ENCODE results near the gene ZMYND8.
"Not testable (repeated sequence)": the region's sequence is repeated elsewhere in the genome, so short reads cannot be mapped to it uniquely, and the experiment has no call there.

DNA sequence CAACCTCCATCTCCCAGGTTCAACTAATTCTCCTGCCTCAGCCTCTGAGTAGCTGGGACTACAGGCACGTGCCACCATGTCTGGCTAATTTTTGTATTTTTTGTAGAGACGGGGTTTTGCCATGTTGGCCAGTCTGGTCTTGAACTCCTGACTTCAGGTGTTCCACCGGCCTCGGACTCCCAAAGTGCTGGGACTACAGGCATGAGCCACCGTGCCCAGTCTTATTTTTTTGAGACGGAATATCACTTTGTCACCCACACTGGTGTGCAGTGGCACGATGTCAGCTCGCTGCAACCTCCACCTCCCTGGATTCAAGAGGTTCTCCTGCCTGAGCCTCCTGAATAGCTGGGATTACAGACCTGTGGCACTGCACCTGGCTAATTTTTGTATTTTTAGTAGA lies 17.6 kb upstream of the ZMYND8 start:
- TF ChIP-seq, protein P1, sequence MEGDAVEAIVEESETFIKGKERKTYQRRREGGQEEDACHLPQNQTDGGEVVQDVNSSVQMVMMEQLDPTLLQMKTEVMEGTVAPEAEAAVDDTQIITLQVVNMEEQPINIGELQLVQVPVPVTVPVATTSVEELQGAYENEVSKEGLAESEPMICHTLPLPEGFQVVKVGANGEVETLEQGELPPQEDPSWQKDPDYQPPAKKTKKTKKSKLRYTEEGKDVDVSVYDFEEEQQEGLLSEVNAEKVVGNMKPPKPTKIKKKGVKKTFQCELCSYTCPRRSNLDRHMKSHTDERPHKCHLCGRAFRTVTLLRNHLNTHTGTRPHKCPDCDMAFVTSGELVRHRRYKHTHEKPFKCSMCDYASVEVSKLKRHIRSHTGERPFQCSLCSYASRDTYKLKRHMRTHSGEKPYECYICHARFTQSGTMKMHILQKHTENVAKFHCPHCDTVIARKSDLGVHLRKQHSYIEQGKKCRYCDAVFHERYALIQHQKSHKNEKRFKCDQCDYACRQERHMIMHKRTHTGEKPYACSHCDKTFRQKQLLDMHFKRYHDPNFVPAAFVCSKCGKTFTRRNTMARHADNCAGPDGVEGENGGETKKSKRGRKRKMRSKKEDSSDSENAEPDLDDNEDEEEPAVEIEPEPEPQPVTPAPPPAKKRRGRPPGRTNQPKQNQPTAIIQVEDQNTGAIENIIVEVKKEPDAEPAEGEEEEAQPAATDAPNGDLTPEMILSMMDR (IDR thresholded peaks at IDR 0.05): not testable (repeated sequence)
- not testable (repeated sequence) for TF ChIP-seq POLR2A (IDR thresholded peaks at IDR 0.05)

All from heart left ventricle (tissue), 13 donors.